ENCODE data around the gene ACBD4. TPM values are rescaled to one million over a fixed set of nuclear protein-coding genes. Genes with fewer than 3 reads are reported as not detected.

Gene ACBD4
- total and polyA plus RNA-seq, 7 experiments from 2014 or later = 12.3 to 59.5 (median 19.8) TPM

- H3K4me1 Mint-ChIP-seq = peaks cover 0 to 4% (median 0%) of the 10 kb centered on the region in 7 donors
- POLR2A ChIA-PET = interaction anchor here (13.3 kb wide), 1 partner anchor 20 kb away, joined by 232 read pairs; the partner anchor contains the start of gene HEXIM1
- intact Hi-C loops (cut with micrococcal nuclease) = no loop called here
- no peaks in the 10 kb centered on the region for H3K9me3 Mint-ChIP-seq
- Histone ChIP-seq H3K4me3 (ENCODE audit: low read length) (no peak overlapping the region), H3K4me1 (ENCODE audit: control insufficient read depth in 2 of 2, insufficient read depth in 2 of 2, low read length in 2 of 2) (no peaks in the 10 kb centered on the region), H3K9me3 (ENCODE audit: control insufficient read depth in 2 of 3, low read length in 3 of 3) (no peaks in the 10 kb centered on the region), H3K27ac (ENCODE audit: low read depth, low read length) (no peak overlapping the region), H3K27me3 (ENCODE audit: control insufficient read depth in 2 of 2, insufficient read depth in 2 of 2, low read length in 2 of 2) (no peaks in the 10 kb centered on the region), H3K36me3 (ENCODE audit: control insufficient read depth in 2 of 3, insufficient read depth in 3 of 3, low read length in 3 of 3) (peaks cover 0 to 7% (median 0%) of the 10 kb centered on the region in 3 experiments)
- peaks cover 0 to 10% (median 0%) of the 10 kb centered on the region in 5 donors for H3K27me3 Mint-ChIP-seq
- CTCF ChIA-PET = no interaction called here
- DNase-seq = no peak
- no peak overlapping the region for H3K27ac Mint-ChIP-seq
- H3K36me3 Mint-ChIP-seq = no peaks in the 10 kb centered on the region
- no peak overlapping the region for H3K4me3 Mint-ChIP-seq
- ATAC-seq = no peak
Measured at GRCh38 chr17:45128331-45128730, 7.2 kb upstream of the ACBD4 start.

- Histone ChIP-seq H3K9me3 (ENCODE audit: control insufficient read depth in 2 of 3, low read length in 3 of 3) (no peaks in the 10 kb centered on the region), H3K27ac (ENCODE audit: low read depth, low read length) (no peak overlapping the region), H3K4me1 (ENCODE audit: control insufficient read depth in 2 of 2, insufficient read depth in 2 of 2, low read length in 2 of 2) (no peaks in the 10 kb centered on the region), H3K36me3 (ENCODE audit: control insufficient read depth in 2 of 3, insufficient read depth in 3 of 3, low read length in 3 of 3) (peaks cover 0 to 7% (median 0%) of the 10 kb centered on the region in 3 experiments), H3K27me3 (ENCODE audit: control insufficient read depth in 2 of 2, insufficient read depth in 2 of 2, low read length in 2 of 2) (no peaks in the 10 kb centered on the region), H3K4me3 (ENCODE audit: low read length) (no peak overlapping the region)
- DNase-seq = no peak
- no peak overlapping the region for H3K4me3 Mint-ChIP-seq
- intact Hi-C loops (cut with micrococcal nuclease) = no loop called here
- ATAC-seq = no peak
- H3K27me3 Mint-ChIP-seq = peaks cover 0 to 10% (median 0%) of the 10 kb centered on the region in 5 donors
- POLR2A ChIA-PET = interaction anchor here (13.3 kb wide), 1 partner anchor 20 kb away, joined by 232 read pairs; the partner anchor contains the start of gene HEXIM1
- no peaks in the 10 kb centered on the region for H3K36me3 Mint-ChIP-seq
- no peaks in the 10 kb centered on the region for H3K9me3 Mint-ChIP-seq
- H3K27ac Mint-ChIP-seq = no peak overlapping the region
- peaks cover 2 to 6% (median 5%) of the 10 kb centered on the region in 7 donors for H3K4me1 Mint-ChIP-seq
- CTCF ChIA-PET = no interaction called here
Measured at GRCh38 chr17:45128989-45129388, 6.5 kb upstream of the ACBD4 start.

- Histone ChIP-seq H3K36me3 (ENCODE audit: control insufficient read depth in 2 of 3, insufficient read depth in 3 of 3, low read length in 3 of 3) (peaks cover 0 to 7% (median 0%) of the 10 kb centered on the region in 3 experiments), H3K4me3 (ENCODE audit: low read length) (no peak overlapping the region), H3K27ac (ENCODE audit: low read depth, low read length) (no peak overlapping the region), H3K27me3 (ENCODE audit: control insufficient read depth in 2 of 2, insufficient read depth in 2 of 2, low read length in 2 of 2) (no peaks in the 10 kb centered on the region), H3K4me1 (ENCODE audit: control insufficient read depth in 2 of 2, insufficient read depth in 2 of 2, low read length in 2 of 2) (no peaks in the 10 kb centered on the region), H3K9me3 (ENCODE audit: control insufficient read depth in 2 of 3, low read length in 3 of 3) (no peaks in the 10 kb centered on the region)
- intact Hi-C loops (cut with micrococcal nuclease) = no loop called here
- CTCF ChIA-PET = interaction anchor here (2.3 kb wide), 1 partner anchor 69 kb away, joined by 7 read pairs; no protein-coding TSS in a partner anchor
- DNase-seq = no peak
- Mint-ChIP-seq H3K27me3 (peaks cover 0 to 10% (median 0%) of the 10 kb centered on the region in 5 donors), H3K9me3 (no peaks in the 10 kb centered on the region), H3K36me3 (no peaks in the 10 kb centered on the region), H3K4me1 (peaks cover 2 to 6% (median 5%) of the 10 kb centered on the region in 7 donors), H3K4me3 (no peak overlapping the region), H3K27ac (no peak overlapping the region)
- POLR2A ChIA-PET = interaction anchor here (13.3 kb wide), 1 partner anchor 19 kb away, joined by 232 read pairs; the partner anchor contains the start of gene HEXIM1
- ATAC-seq = no peak
Measured at GRCh38 chr17:45129426-45129939, 6.0 kb upstream of the ACBD4 start.

- POLR2A ChIA-PET = interaction anchor here (13.3 kb wide), 1 partner anchor 18 kb away, joined by 232 read pairs; the partner anchor contains the start of gene HEXIM1
- no peaks in the 10 kb centered on the region for H3K36me3 Mint-ChIP-seq
- Histone ChIP-seq H3K27me3 (ENCODE audit: control insufficient read depth in 2 of 2, insufficient read depth in 2 of 2, low read length in 2 of 2) (no peaks in the 10 kb centered on the region), H3K27ac (ENCODE audit: low read depth, low read length) (no peak overlapping the region), H3K36me3 (ENCODE audit: control insufficient read depth in 2 of 3, insufficient read depth in 3 of 3, low read length in 3 of 3) (peaks cover 0 to 7% (median 0%) of the 10 kb centered on the region in 3 experiments), H3K9me3 (ENCODE audit: control insufficient read depth in 2 of 3, low read length in 3 of 3) (no peaks in the 10 kb centered on the region), H3K4me3 (ENCODE audit: low read length) (no peak overlapping the region), H3K4me1 (ENCODE audit: control insufficient read depth in 2 of 2, insufficient read depth in 2 of 2, low read length in 2 of 2) (no peaks in the 10 kb centered on the region)
- H3K4me3 Mint-ChIP-seq = peak overlapping the region in 4 of 10 donors; percentile 29 to 89 (median 52)
- ATAC-seq (no peak), DNase-seq (no peak)
- H3K4me1 Mint-ChIP-seq = peaks cover 4 to 7% (median 6%) of the 10 kb centered on the region in 7 donors
- H3K27ac Mint-ChIP-seq = peak overlapping the region in 1 of 9 donors; percentile 37
- CTCF ChIA-PET = interaction anchor here (2.3 kb wide), 1 partner anchor 68 kb away, joined by 7 read pairs; no protein-coding TSS in a partner anchor
- peaks cover 0 to 10% (median 0%) of the 10 kb centered on the region in 5 donors for H3K27me3 Mint-ChIP-seq
- intact Hi-C loops (cut with micrococcal nuclease) = loop anchor here in 1 of 2 donors (5.0 kb wide), 1 partner anchor 353 kb away; no protein-coding TSS in a partner anchor
- H3K9me3 Mint-ChIP-seq = no peaks in the 10 kb centered on the region
Measured at GRCh38 chr17:45129940-45130680, 5.4 kb upstream of the ACBD4 start.

GRCh38 chr17:45130681-45131615, 4.5 kb upstream of the ACBD4 start:
- Mint-ChIP-seq H3K9me3 (no peaks in the 10 kb centered on the region), H3K4me1 (peaks cover 6 to 16% (median 14%) of the 10 kb centered on the region in 7 donors), H3K36me3 (no peaks in the 10 kb centered on the region), H3K27ac (peak overlapping the region in 6 of 9 donors; percentile 9 to 76 (median 28)), H3K4me3 (peak overlapping the region; percentile 9 to 89 (median 58)), H3K27me3 (peaks cover 0 to 10% (median 0%) of the 10 kb centered on the region in 5 donors)
- Histone ChIP-seq H3K27me3 (ENCODE audit: control insufficient read depth in 2 of 2, insufficient read depth in 2 of 2, low read length in 2 of 2) (no peaks in the 10 kb centered on the region), H3K4me3 (ENCODE audit: low read length) (no peak overlapping the region), H3K9me3 (ENCODE audit: control insufficient read depth in 2 of 3, low read length in 3 of 3) (no peaks in the 10 kb centered on the region), H3K27ac (ENCODE audit: low read depth, low read length) (no peak overlapping the region), H3K4me1 (ENCODE audit: control insufficient read depth in 2 of 2, insufficient read depth in 2 of 2, low read length in 2 of 2) (peaks cover 3 to 4% of the 10 kb centered on the region in 2 donors), H3K36me3 (ENCODE audit: control insufficient read depth in 2 of 3, insufficient read depth in 3 of 3, low read length in 3 of 3) (peaks cover 0 to 7% (median 0%) of the 10 kb centered on the region in 3 experiments)
- ChIA-PET POLR2A (interaction anchor here (1.1 to 13.3 kb wide), 2 partner anchors 18 to 67 kb away, joined by 5 to 232 read pairs; partner anchors contain the start of gene HEXIM1), CTCF (interaction anchor here (1.0 to 2.3 kb wide), 2 partner anchors 21 to 67 kb away, joined by 3 to 7 read pairs; no protein-coding TSS in a partner anchor)
- intact Hi-C loops (cut with micrococcal nuclease) = loop anchor here in 1 of 2 donors (5.0 kb wide), 1 partner anchor 354 kb away; no protein-coding TSS in a partner anchor
- DNase-seq (no peak), ATAC-seq (no peak)
